Fibroblast of the aortic adventitia (primary cell): Measurements from ENCODE around the gene RPA1. TPM values are rescaled to one million over a fixed set of nuclear protein-coding genes. Genes with fewer than 3 reads are reported as not detected.

Source experiments
- DNase-seq: peaks from one replicate; pipeline ENCODE4 v3.0.0-alpha.2; 2010; ENCODE audit warnings: low read depth
- H3K4me3 ChIP-seq: 2 replicates; pipeline ENCODE4 v1.5.1; 2011; ENCODE audit warnings: low read depth, mild to moderate bottlenecking, control low read depth, low read length, moderate library complexity
- CTCF ChIP-seq: IDR thresholded peaks from 2 replicates; pipeline ENCODE4 v1.5.1; 2011; ENCODE audit warnings: mild to moderate bottlenecking, low read length, control low read depth, inconsistent platforms; ENCODE audit not compliant: insufficient read depth
- total RNA-seq: library from RNA; depleted of rRNA; stranded (reverse); fragments of >200 nt; gene quantifications from 2 replicates; pipeline ENCODE4 v1.2.3, GENCODE V29; 2012; ENCODE audit warnings: low replicate concordance

The RPA1 gene
- total RNA-seq, 1 donor = 41.2 TPM

- no peak overlapping the region for H3K4me3 ChIP-seq
- no peak for DNase-seq
- no peak for TF ChIP-seq CTCF
Observed at GRCh38 chr17:1872254-1872653, 42.4 kb downstream of the RPA1 start.

- TF ChIP-seq CTCF = no peak
- H3K4me3 ChIP-seq = no peak overlapping the region
- DNase-seq = no peak
Observed at GRCh38 chr17:1872976-1873375, 43.2 kb downstream of the RPA1 start.

- no peak for TF ChIP-seq CTCF
- DNase-seq = no peak
- H3K4me3 ChIP-seq = no peak overlapping the region
Observed at GRCh38 chr17:1873418-1873817, 43.6 kb downstream of the RPA1 start.

DNA sequence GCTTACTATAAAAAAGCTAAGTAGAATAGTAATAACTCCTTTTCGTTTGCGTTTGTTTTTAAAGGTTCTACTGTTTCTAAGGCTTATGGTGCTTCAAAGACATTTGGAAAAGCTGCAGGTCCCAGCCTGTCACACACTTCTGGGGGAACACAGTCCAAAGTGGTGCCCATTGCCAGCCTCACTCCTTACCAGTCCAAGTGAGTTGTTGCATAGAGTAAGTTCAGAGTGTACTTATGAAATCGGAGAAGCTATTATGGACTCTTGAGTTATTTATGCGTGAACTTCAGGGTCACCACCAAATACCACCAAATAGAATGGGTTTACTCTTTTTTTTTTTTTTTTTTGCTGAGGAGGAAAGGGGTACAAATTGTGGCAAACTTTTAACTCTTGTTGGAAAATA lies 45.8 kb downstream of the RPA1 start:
- DNase-seq = no peak
- TF ChIP-seq CTCF = no peak
- H3K4me3 ChIP-seq = no peak overlapping the region

- DNase-seq = no peak
- H3K4me3 ChIP-seq = no peak overlapping the region
- no peak for TF ChIP-seq CTCF
Observed at GRCh38 chr17:1878419-1879121, 48.8 kb downstream of the RPA1 start.

DNA sequence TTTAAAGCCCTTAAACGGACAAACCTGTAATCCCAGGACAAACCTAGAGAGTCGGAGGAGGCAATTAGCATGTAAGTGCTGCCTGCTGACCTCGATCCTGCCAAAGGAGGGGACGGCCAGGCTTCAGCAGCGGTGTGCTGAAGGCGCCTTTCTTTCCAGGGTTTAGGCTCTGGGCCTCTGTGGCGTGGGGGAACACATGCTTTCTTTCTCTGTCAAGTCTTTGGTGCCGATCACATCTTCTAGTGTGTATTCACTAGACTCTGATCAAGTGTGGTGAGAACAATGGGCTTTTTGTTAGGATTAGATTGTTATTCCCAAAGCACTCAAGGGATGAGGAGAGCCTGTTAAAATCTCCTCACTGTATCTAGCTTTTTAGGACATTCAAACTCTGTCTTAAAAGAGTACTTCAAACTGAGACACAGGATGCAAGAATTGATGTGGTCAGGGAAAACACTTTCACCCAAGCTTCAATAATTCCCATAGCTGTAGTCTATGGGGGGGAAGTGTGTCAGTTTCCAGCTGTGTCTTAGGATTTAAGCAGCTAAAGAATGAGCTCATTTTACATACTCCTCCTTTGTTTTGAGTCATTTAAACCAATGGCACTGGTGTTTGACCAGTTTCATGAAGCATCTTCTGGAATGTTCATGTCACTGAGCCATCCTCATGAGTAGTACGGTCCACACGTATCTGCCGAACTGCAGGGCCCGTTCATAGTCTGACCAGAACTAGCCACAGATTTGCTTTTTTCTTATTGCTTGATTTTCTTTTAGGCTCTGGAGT lies 51.2 kb downstream of the RPA1 start:
- no peak for DNase-seq
- no peak for TF ChIP-seq CTCF
- H3K4me3 ChIP-seq = no peak overlapping the region
